HepG2 (cell line): ENCODE data around the gene ALPL. TPM values are rescaled to one million over a fixed set of nuclear protein-coding genes. Genes with fewer than 3 reads are reported as not detected.
A peak's percentile ranks its signal among the peaks of the same experiment; 100 is the strongest.

ENCODE experiments used
- ATAC-seq: fragments of 200-7000 bp; cut with Tn5 transposase; 3 replicates; pipeline ENCODE4 v1.9.1; 2020; ENCODE audit warnings: mild to moderate bottlenecking, moderate library complexity
- BruUV-seq: library from RNA; stranded (reverse); fragments of 400-500 nt; replicated peaks from 2 replicates; lab custom pipeline; 2021; lab: Mats Ljungman, UMichigan
- CTCF ChIA-PET: fragments of 300-600 bp; formaldehyde crosslinking; extraction: SDS; loops from one replicate; lab custom pipeline; 2021; ENCODE audit warnings: low total read pairs, inconsistent platforms, low intra/inter-chr PET ratio; lab: Yijun Ruan, JAX
- POLR2A ChIA-PET: fragments of 350-600 bp; sonication (Branson Sonifier 250); formaldehyde crosslinking; loops from one replicate; lab custom pipeline; 2020; ENCODE audit warnings: antibody characterized with exemption, inconsistent platforms; lab: Yijun Ruan, JAX
- DNase-seq: peaks from one replicate; pipeline ENCODE4 v3.0.0-alpha.2; 2015; ENCODE audit warnings: low spot score
- FAIRE-seq: peaks from 3 replicates; lab custom pipeline; 2011; peaks lifted over from hg19 to GRCh38; lab: Jason Lieb, UNC
- H2AFZ ChIP-seq: one replicate; pipeline ENCODE4 v1.6.1; 2011; ENCODE audit warnings: low read length, inconsistent platforms
- H3K27ac ChIP-seq: fragments of 300-600 bp; 3 replicates; pipeline ENCODE4 v1.8.0; 2011; ENCODE audit warnings: mixed run types, mild to moderate bottlenecking, mixed read lengths, low read length, inconsistent platforms; ENCODE audit not compliant: insufficient read depth; ENCODE audit errors: extremely low read length
- H3K27me3 ChIP-seq, 2 experiments: fragments of 200-600 bp in 1 of 2; 2 replicates in 1 of 2; 3 replicates in 1 of 2; pipeline versions ENCODE4 v1.6.0 to v1.8.0; 2011; ENCODE audit warnings: low read length in 2 of 2, mild to moderate bottlenecking in 2 of 2, moderate library complexity in 2 of 2, inconsistent platforms in 1 of 2; ENCODE audit not compliant: insufficient read depth in 2 of 2, control insufficient read depth in 1 of 2
- H3K36me3 ChIP-seq, 2 experiments: fragments of 200-600 bp in 1 of 2; replicated peaks in 1 of 2; 2 replicates in 1 of 2; 3 replicates in 1 of 2; pipeline versions ENCODE4 v1.5.1 to v1.8.0; 2011; ENCODE audit warnings: low read length in 2 of 2, inconsistent platforms in 1 of 2; ENCODE audit not compliant: insufficient read depth in 2 of 2, control insufficient read depth in 1 of 2
- H3K4me1 ChIP-seq: 2 replicates; pipeline ENCODE4 v1.5.1; 2012; ENCODE audit warnings: low read length, inconsistent platforms; ENCODE audit not compliant: insufficient read depth
- H3K4me2 ChIP-seq: 2 replicates; pipeline ENCODE4 v1.6.0; 2011; ENCODE audit warnings: low read depth, low read length, inconsistent platforms
- H3K4me3 ChIP-seq, 3 experiments: fragments of 200-600 bp in 1 of 3; sonication (generic), shearing (Covaris generic) in 1 of 3; replicated peaks in 1 of 3; 2 replicates each; pipeline ENCODE4 v1.5.1; 2011 to 2016; ENCODE audit warnings: low read length in 3 of 3, inconsistent platforms in 2 of 3, low read depth in 2 of 3, mild to moderate bottlenecking in 2 of 3, control low read depth in 1 of 3, mixed read lengths in 1 of 3; ENCODE audit not compliant: insufficient read depth in 1 of 3
- H3K79me2 ChIP-seq: one replicate; pipeline ENCODE4 v1.6.1; 2011; ENCODE audit warnings: low read length, inconsistent platforms; ENCODE audit not compliant: insufficient read depth
- H3K9ac ChIP-seq: 2 replicates; pipeline ENCODE4 v1.6.0; 2011; ENCODE audit warnings: mild to moderate bottlenecking, low read depth, low read length, inconsistent platforms; ENCODE audit not compliant: insufficient read depth
- H3K9me3 ChIP-seq: 2 replicates; pipeline ENCODE4 v1.5.1; 2012; ENCODE audit warnings: mild to moderate bottlenecking, low read length
- H4K20me1 ChIP-seq: 2 replicates; pipeline ENCODE4 v1.6.0; 2011; ENCODE audit warnings: inconsistent platforms, mild to moderate bottlenecking, low read length, moderate library complexity; ENCODE audit not compliant: insufficient read depth
- BRCA1 ChIP-seq: sonication (generic); formaldehyde crosslinking; IDR thresholded peaks from 2 replicates; pipeline ENCODE4 v1.4.0; 2020; ENCODE audit warnings: missing genetic modification reagents
- ELF1 ChIP-seq: sonication (generic); formaldehyde crosslinking; IDR thresholded peaks from 2 replicates; pipeline ENCODE4 v1.4.0; 2020; ENCODE audit warnings: missing genetic modification reagents
- HNRNPK ChIP-seq: fragments of 200-400 bp; formaldehyde crosslinking; IDR thresholded peaks from 2 replicates; pipeline ENCODE4 v1.6.1; 2018; ENCODE audit warnings: low read length, low read depth, moderate library complexity, mild to moderate bottlenecking; ENCODE audit not compliant: poor library complexity, severe bottlenecking
- SIX1 ChIP-seq: sonication (generic); formaldehyde crosslinking; IDR thresholded peaks from 2 replicates; pipeline ENCODE4 v1.4.0; 2020; ENCODE audit warnings: missing genetic modification reagents, borderline replicate concordance
- ZBTB3 ChIP-seq: sonication (generic); formaldehyde crosslinking; IDR thresholded peaks from 2 replicates; pipeline ENCODE4 v1.4.0; 2020; ENCODE audit warnings: low read depth, mild to moderate bottlenecking, moderate library complexity, missing genetic modification reagents, borderline replicate concordance
- ZMYM3 ChIP-seq: sonication (generic); formaldehyde crosslinking; IDR thresholded peaks from 2 replicates; pipeline ENCODE4 v1.5.1; 2020; ENCODE audit warnings: mild to moderate bottlenecking, missing genetic modification reagents
- ZNF451 ChIP-seq: sonication (generic); formaldehyde crosslinking; IDR thresholded peaks from 2 replicates; pipeline ENCODE4 v1.5.0; 2020; ENCODE audit warnings: mild to moderate bottlenecking, missing genetic modification reagents
- ZNF768 ChIP-seq: sonication (generic); formaldehyde crosslinking; IDR thresholded peaks from 2 replicates; pipeline ENCODE4 v1.4.0; 2020; ENCODE audit warnings: missing genetic modification reagents
- WGBS: methylation state at CpG from one replicate; pipeline ENCODE4 v1.1.6; 2017; ENCODE audit warnings: low lambda C conversion rate; 5-methylcytosine and 5-hydroxymethylcytosine counted together
- in situ Hi-C: cut with HindIII; loops from 2 replicates; pipeline ENCODE4 v1.10.0; 2017; ENCODE audit warnings: low pct_unique_long_range_greater_than_20kb; ENCODE audit not compliant: extremely low pct_ligation_motif_present
- intact Hi-C: fragments of 100-400 bp; cut with micrococcal nuclease; formaldehyde crosslinking; loops from one replicate; pipeline ENCODE4 v1.10.0; 2022; ENCODE audit not compliant: unreplicated experiment
- polyA plus RNA-seq, 8 experiments: library from polyadenylated mRNA; depleted of rRNA in 3 of 8; stranded (reverse) in 7 of 8; unstranded in 1 of 8; fragments of >200 nt; fragmentation: Illumina TruSeq in 4 of 8; extraction: Trizol in 4 of 8; gene quantifications; 2 replicates each; pipeline versions ENCODE4 v1.2.1 to v1.2.3, GENCODE V29; 2011 to 2016; ENCODE audit warnings: low read depth in 4 of 8, missing spikeins in 1 of 8, mixed read lengths in 1 of 8; ENCODE audit not compliant: insufficient read depth in 1 of 8
- total RNA-seq, 5 experiments: library from RNA; depleted of rRNA; stranded (reverse); fragments of >200 nt; fragmentation: Illumina TruSeq; extraction: Trizol; gene quantifications; 2 replicates each; pipeline ENCODE4 v1.2.3, GENCODE V29; 2016; ENCODE audit warnings: low read depth in 1 of 5
- TF ChIP-seq, protein P1 (sequence below): sonication (generic); formaldehyde crosslinking; IDR thresholded peaks from 2 replicates; pipeline ENCODE4 v1.9.0; 2022; ENCODE audit warnings: missing genetic modification reagents, mild to moderate bottlenecking, borderline replicate concordance

The ALPL gene
- total and polyA plus RNA-seq, 2 of the 13 experiments (the other 11 are each of a cell fraction or from before 2014, with no cell fraction given) = 0.12 TPM; not detected in 1

DNA sequence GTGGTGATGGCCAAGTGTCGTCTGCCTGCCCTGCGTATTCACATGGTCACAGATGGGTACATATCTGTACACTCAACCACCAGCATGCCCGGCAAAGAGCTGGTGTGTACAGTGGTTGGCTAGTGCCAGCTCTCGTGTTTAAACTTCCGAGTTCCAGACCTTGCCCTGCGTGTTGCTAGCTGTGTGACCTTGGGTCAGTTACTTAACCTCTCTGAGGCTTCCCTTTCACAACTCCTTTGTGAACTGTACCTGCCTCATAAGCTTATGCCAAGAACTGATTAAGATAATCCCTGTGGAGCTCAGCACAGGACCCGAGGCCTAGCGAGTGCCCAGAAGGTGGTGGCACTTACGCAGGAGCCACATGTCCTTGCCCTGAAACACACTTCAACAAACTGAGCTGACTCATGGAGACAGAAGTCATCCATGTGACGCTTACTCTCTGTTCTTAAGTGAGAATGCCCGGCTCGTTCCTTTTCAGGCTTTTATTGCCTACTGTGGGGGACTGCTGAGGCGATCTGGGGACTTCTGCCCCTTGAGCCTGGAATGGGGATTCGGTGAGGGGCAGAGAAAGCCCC, 55.4 kb downstream of the ALPL start:
- Histone ChIP-seq H3K27ac (no peak overlapping the region), H3K4me1 (peaks cover 15% of the 10 kb centered on the region), H4K20me1 (no peaks in the 10 kb centered on the region), H3K36me3 (no peaks in the 10 kb centered on the region)
- no peak for ATAC-seq
- in situ Hi-C loops = loop anchor here (5.0 kb wide), 1 partner anchor 52 kb away; no protein-coding TSS in a partner anchor
- WGBS = 29% methylated on average over 13 of the region's 14 CpGs
- POLR2A ChIA-PET = no interaction called here
- no TSS peak for BruUV-seq
- peak; percentile 96 for TF ChIP-seq ZNF768 (CRISPR knock-in tag)
- TF ChIP-seq ZNF451 = no peak
- no peak for TF ChIP-seq HNRNPK
- TF ChIP-seq ZMYM3 = peak; percentile 38; the same call in 1 of the 2 replicates
- TF ChIP-seq SIX1 = no peak
- no peak for TF ChIP-seq BRCA1 (CRISPR knock-in tag)
- TF ChIP-seq ZBTB3 (CRISPR knock-in tag) = no peak
- TF ChIP-seq, protein P1, sequence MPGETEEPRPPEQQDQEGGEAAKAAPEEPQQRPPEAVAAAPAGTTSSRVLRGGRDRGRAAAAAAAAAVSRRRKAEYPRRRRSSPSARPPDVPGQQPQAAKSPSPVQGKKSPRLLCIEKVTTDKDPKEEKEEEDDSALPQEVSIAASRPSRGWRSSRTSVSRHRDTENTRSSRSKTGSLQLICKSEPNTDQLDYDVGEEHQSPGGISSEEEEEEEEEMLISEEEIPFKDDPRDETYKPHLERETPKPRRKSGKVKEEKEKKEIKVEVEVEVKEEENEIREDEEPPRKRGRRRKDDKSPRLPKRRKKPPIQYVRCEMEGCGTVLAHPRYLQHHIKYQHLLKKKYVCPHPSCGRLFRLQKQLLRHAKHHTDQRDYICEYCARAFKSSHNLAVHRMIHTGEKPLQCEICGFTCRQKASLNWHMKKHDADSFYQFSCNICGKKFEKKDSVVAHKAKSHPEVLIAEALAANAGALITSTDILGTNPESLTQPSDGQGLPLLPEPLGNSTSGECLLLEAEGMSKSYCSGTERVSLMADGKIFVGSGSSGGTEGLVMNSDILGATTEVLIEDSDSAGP (CRISPR knock-in tag) = peak; percentile 24; the same call in 1 of the 2 replicates
- no peak for TF ChIP-seq ELF1 (CRISPR knock-in tag)
- TF ChIP-seq, all 625 proteins: peak for 3
- DNase-seq = no peak
- Histone ChIP-seq H3K27me3 (peaks cover 8 to 66% of the 10 kb centered on the region in 2 experiments), H3K4me3 (no peak overlapping the region), H3K4me2 (no peak overlapping the region), H3K9ac (no peak overlapping the region), H3K79me2 (no peaks in the 10 kb centered on the region), H3K9me3 (no peaks in the 10 kb centered on the region), H2AFZ (no peak overlapping the region)
- FAIRE-seq = no peak
- CTCF ChIA-PET = no interaction called here
- intact Hi-C loops = no loop called here
